ENCODE results near the gene HECTD4. TPM values are rescaled to one million over a fixed set of nuclear protein-coding genes. Genes with fewer than 3 reads are reported as not detected.
A peak's percentile ranks its signal among the peaks of the same experiment; 100 is the strongest.
"Not testable (repeated sequence)": the region's sequence is repeated elsewhere in the genome, so short reads cannot be mapped to it uniquely, and the experiment has no call there.

The HECTD4 gene
- total and polyA plus RNA-seq, 9 of the 15 experiments (the other 6 are each of a cell fraction or from before 2014, with no cell fraction given), result 3.5 to 33.3 (median 13.5) TPM

- H4K20me1 ChIP-seq (replicated peaks; ENCODE audit: control insufficient read depth, insufficient read depth, low read length); H3K27me3 ChIP-seq (ENCODE audit: control insufficient read depth in 2 of 2, insufficient read depth in 2 of 2, low read length in 2 of 2); H3K4me3 ChIP-seq; H3K9me1 ChIP-seq (ENCODE audit: control insufficient read depth, insufficient read depth, low read length); ATAC-seq; BruUV-seq (replicated peaks); CTCF ChIA-PET (ENCODE audit: low intra/inter-chr PET ratio); in situ Hi-C loops (cut with MboI); H3K9me3 ChIP-seq (replicated peaks; ENCODE audit: control insufficient read depth, insufficient read depth, low read depth, low read length); TF ChIP-seq NR2C1 (IDR thresholded peaks at IDR 0.05): not testable (repeated sequence)
- POLR2A ChIA-PET, result interaction anchor here (1.3 kb wide), 1 partner anchor 9 kb away, joined by 4 read pairs; no protein-coding TSS in a partner anchor
- Histone ChIP-seq H3K9ac (ENCODE audit: insufficient read depth in 1 of 2, low read depth in 2 of 2, low read length in 2 of 2) (peak overlapping the region; percentile 19 to 92; a peak in 2 of 4 replicates), H3K36me3 (ENCODE audit: control insufficient read depth, insufficient read depth, low read length) (peaks cover 15% of the 10 kb centered on the region), H3K4me1 (replicated peaks in 1 of 2; ENCODE audit: control insufficient read depth in 2 of 2, insufficient read depth in 2 of 2, low read length in 2 of 2) (peaks cover 30 to 41% of the 10 kb centered on the region in 2 experiments), H3K27ac (ENCODE audit: extremely low read depth, low read depth, low read length) (peak overlapping the region; percentile 88; the same call in 1 of the 3 replicates), H2AFZ (ENCODE audit: low read depth, low read length) (peak overlapping the region; percentile 91), H3K4me2 (ENCODE audit: insufficient read depth, low read length) (peak overlapping the region; percentile 67; the same call in 1 of the 2 replicates), H3K79me2 (ENCODE audit: control insufficient read depth, insufficient read depth, low read length) (peaks cover 31% of the 10 kb centered on the region)
- 0 out of 2 replicates have a peak, but pooled peaks have one; percentile 21 for TF ChIP-seq NR2C1 (tag; IDR thresholded peaks at IDR 0.05)
- TF ChIP-seq EGR1 (conservative IDR thresholded peaks at IDR 0.05), result peak; percentile 25; the same call in 1 of the 2 replicates
- TF ChIP-seq TCF3 (CRISPR knock-in tag; IDR thresholded peaks at IDR 0.05), result peak; percentile 31; the same call in 1 of the 2 replicates
- peak; percentile 51 for TF ChIP-seq CBFA2T3 (IDR thresholded peaks at IDR 0.05)
- TF ChIP-seq BCOR (IDR thresholded peaks at IDR 0.05), result peak; percentile 50
- TF ChIP-seq RFX1 (IDR thresholded peaks at IDR 0.05), result 0 out of 2 replicates have a peak, but pooled peaks have one; percentile 4
- TF ChIP-seq ZNF121 (CRISPR knock-in tag; conservative IDR thresholded peaks at IDR 0.05), result peak; percentile 17; the same call in 1 of the 2 replicates
- DNase-seq (ENCODE audit: extremely low read depth in 1 of 4, low spot score in 3 of 4) (peak in 1 of 4 experiments; percentile 68), FAIRE-seq (peak; percentile 65)
- 53% methylated on average over 20 of the region's 20 CpGs for WGBS (ENCODE audit: insufficient coverage, low coverage, missing lambda C conversion rate)
- intact Hi-C loops (cut with micrococcal nuclease), result loop anchor here (10.0 kb wide), 1 partner anchor 274 kb away; the partner anchor contains the start of gene HECTD4
These were observed 271.2 kb downstream of the HECTD4 start for GRCh38 chr12:112110787-112111662.

Small RNA genes within 50 kb of the gene (microRNA-seq; reads per million reads assigned to microRNA genes)
- not detected for gene MIR6861 (ENCODE audit: borderline microRNAs expressed)

Small RNA genes within 50 kb of the gene (small RNA-seq; reads per million reads assigned to genes)
- not detected for gene RF00019

Other genes starting within 250 kb of the HECTD4 start
- gene RPL6, start 27.2 kb upstream of the HECTD4 start, total RNA-seq (2014; rRNA removed), result 1,529 and 1,811 TPM in 2 replicates
- 3,099 and 3,427 TPM in 2 replicates for gene RPL6, start 27.2 kb upstream of the HECTD4 start, total RNA-seq (2014; rRNA removed; fragmentation: Illumina TruSeq; extraction: Trizol)
- 2,718 and 2,856 TPM in 2 replicates for gene RPL6, start 27.2 kb upstream of the HECTD4 start, total RNA-seq (2015; rRNA removed; fragmentation: Illumina TruSeq; extraction: Trizol)
- 1,959 and 2,095 TPM in 2 replicates for gene RPL6, start 27.2 kb upstream of the HECTD4 start, total RNA-seq (2021)
- gene RPL6, start 27.2 kb upstream of the HECTD4 start, polyA plus RNA-seq (2011; rRNA removed), result 2,667 and 2,691 TPM in 2 replicates
- gene RPL6, start 27.2 kb upstream of the HECTD4 start, polyA plus RNA-seq (2014; fragmentation: Illumina TruSeq; extraction: Trizol), result 2,543 and 3,103 TPM in 2 replicates
- gene RPL6, start 27.2 kb upstream of the HECTD4 start, polyA plus RNA-seq (2014; fragmentation: Nextera tagmentation; extraction: Ambion mirVana), result 1,000 to 10,000 TPM; 1,519 to 1,617 TPM
- gene RPL6, start 27.2 kb upstream of the HECTD4 start, polyA plus RNA-seq (2014; rRNA removed), result 2,156 and 2,396 TPM in 2 replicates
- gene PTPN11, start 36.5 kb upstream of the HECTD4 start, total RNA-seq (2014; rRNA removed), result 59.6 and 64.9 TPM in 2 replicates
- gene PTPN11, start 36.5 kb upstream of the HECTD4 start, total RNA-seq (2014; rRNA removed; fragmentation: Illumina TruSeq; extraction: Trizol), result 98.8 and 113 TPM in 2 replicates
- gene PTPN11, start 36.5 kb upstream of the HECTD4 start, total RNA-seq (2015; rRNA removed; fragmentation: Illumina TruSeq; extraction: Trizol), result 92.7 and 100 TPM in 2 replicates
- gene PTPN11, start 36.5 kb upstream of the HECTD4 start, total RNA-seq (2021), result 111 and 126 TPM in 2 replicates
- 56.0 and 79.7 TPM in 2 replicates for gene PTPN11, start 36.5 kb upstream of the HECTD4 start, polyA plus RNA-seq (2011; rRNA removed)
- 72.8 and 83.0 TPM in 2 replicates for gene PTPN11, start 36.5 kb upstream of the HECTD4 start, polyA plus RNA-seq (2014; fragmentation: Illumina TruSeq; extraction: Trizol)
- 10 to 100 TPM; 22.5 to 31.7 TPM for gene PTPN11, start 36.5 kb upstream of the HECTD4 start, polyA plus RNA-seq (2014; fragmentation: Nextera tagmentation; extraction: Ambion mirVana)
- gene PTPN11, start 36.5 kb upstream of the HECTD4 start, polyA plus RNA-seq (2014; rRNA removed), result 50.5 and 52.5 TPM in 2 replicates

All from K562 (cell line).